Pancreas (tissue), 10 donors: ENCODE results near the gene C9orf153. TPM values are rescaled to one million over a fixed set of nuclear protein-coding genes. Genes with fewer than 3 reads are reported as not detected.

Experiments used
- ATAC-seq, 4 donors: fragments of 200-7000 bp; cut with Tn5 transposase; one replicate each; pipeline versions ENCODE4 v1.8.0 to v1.9.1; 2020; ENCODE audit warnings: mild to moderate bottlenecking in 4 of 4, moderate library complexity in 4 of 4
- DNase-seq, 6 donors: peaks; one replicate each; pipeline ENCODE4 v3.0.0-alpha.2; 2020
- FAIRE-seq: peaks from 2 replicates; lab custom pipeline; 2012; peaks lifted over from hg19 to GRCh38; lab: Jason Lieb, UNC
- H3K27ac ChIP-seq, 4 donors: fragments of 200-600 bp; sonication (generic); 1 replicate in 3 of 4; 2 replicates in 1 of 4; pipeline versions ENCODE4 v1.5.0 to v1.8.0; 2020
- H3K27me3 ChIP-seq, 4 donors: fragments of 200-600 bp; one replicate each; pipeline ENCODE4 v1.8.0; 2021
- H3K36me3 ChIP-seq, 3 donors: fragments of 200-600 bp; sonication (generic) in 1 of 3; one replicate each; pipeline versions ENCODE4 v1.5.0 to v1.8.0; 2020 to 2021
- H3K4me1 ChIP-seq, 3 donors: fragments of 200-600 bp; one replicate each; pipeline ENCODE4 v1.8.0; 2021
- H3K4me3 ChIP-seq, 4 donors: fragments of 200-600 bp; sonication (generic) in 2 of 4; one replicate each; pipeline versions ENCODE4 v1.5.0 to v1.8.0; 2020 to 2021
- H3K9me3 ChIP-seq, 4 donors: fragments of 200-600 bp; one replicate each; pipeline ENCODE4 v1.8.0; 2021
- CTCF ChIP-seq, 4 donors: fragments of 200-600 bp; sonication (generic) in 3 of 4; IDR thresholded peaks; one replicate each; pipeline versions ENCODE4 v1.5.0 to v1.8.0; 2021; ENCODE audit warnings: antibody characterized with exemption in 4 of 4
- WGBS, 2 donors: extraction: QIAGEN DNeasy Blood & Tissue Kit; methylation state at CpG; one replicate each; pipeline ENCODE4 v1.1.7; 2013; 5-methylcytosine and 5-hydroxymethylcytosine counted together
- intact Hi-C, 3 donors: fragments of 100-400 bp; cut with DNase I; formaldehyde crosslinking; loops; one replicate each; pipeline versions ENCODE4 v1.11.1 to v1.14.2; 2022
- polyA plus RNA-seq, 2 donors: library from polyadenylated mRNA; stranded (reverse); fragments of 200-250 nt; gene quantifications; one replicate each; pipeline ENCODE4 v1.2.3, GENCODE V29; 2013
- total RNA-seq, 6 donors: library from RNA; stranded (reverse); fragmentation: NEBNext Ultra II Directional in 4 of 6; extraction: Animal tissue kit (Norgen Biotek cat#: 25700) in 4 of 6; gene quantifications; one replicate each; pipeline versions ENCODE4 v1.2.1 to v1.2.4, GENCODE V29; 2021 to 2023
- donor health status: healthy with polysubstance abuse.
- donor health status: DM: no; HTN: no; CAD: no; lungs with moderate emphysema.
- donor health status: DM: no; HTN: no; CAD: no.
- donor health status: control.
- donor health status: control.
- donor health status: Bipolar disorder and iron deficiency.
- donor health status: DM: yes; HTN: yes; CAD: no.
- donor health status: DM: no; HTN: no; CAD: no.
- donor health status: DM: no; HTN: no; CAD: no.
- donor health status: DM: yes; HTN: yes; CAD: no.

C9orf153 gene
- total and polyA plus RNA-seq, 8 donors = 0.12 to 0.42 (median 0.13) TPM; not detected in 4

DNA sequence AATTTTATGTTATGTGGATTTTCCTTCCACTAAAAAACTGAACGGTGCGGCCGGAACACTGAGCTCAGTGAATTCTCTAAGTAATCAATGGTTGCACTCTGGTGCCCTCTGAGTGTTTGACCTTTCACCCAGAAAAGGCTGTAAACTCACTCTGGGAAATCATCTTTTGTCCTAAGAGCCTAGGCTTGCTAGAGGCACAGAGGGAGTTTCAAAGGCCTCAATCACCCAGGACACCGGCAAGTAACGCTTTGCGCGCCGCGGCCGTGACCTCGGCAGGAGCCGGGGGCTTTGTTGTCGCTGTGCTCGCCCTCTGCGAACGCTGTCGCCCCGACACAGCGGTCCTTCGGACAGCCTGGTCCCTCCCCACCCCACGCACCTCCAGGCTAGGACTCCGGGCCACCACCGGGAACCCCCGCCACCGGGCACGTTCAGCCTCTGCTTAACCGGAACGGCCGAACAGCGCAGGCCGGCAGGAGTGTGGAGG is 22.2 kb upstream of the C9orf153 start:
- Histone ChIP-seq H3K4me1 (peaks cover 5 to 16% (median 10%) of the 10 kb centered on the region in 3 donors), H3K27me3 (no peaks in the 10 kb centered on the region), H3K4me3 (peak overlapping the region; percentile 82 to 93 (median 91)), H3K27ac (peak overlapping the region; percentile 94 to 100 (median 98)), H3K36me3 (no peaks in the 10 kb centered on the region), H3K9me3 (no peaks in the 10 kb centered on the region)
- no peak for TF ChIP-seq CTCF (IDR thresholded peaks at IDR 0.05)
- 0% methylated on average over 31 of the region's 31 CpGs for WGBS, 2 donors
- DNase-seq = no peak
- intact Hi-C loops = no loop called here
- peak; percentile 13 to 41 (median 32) for ATAC-seq
- no peak for FAIRE-seq

DNA sequence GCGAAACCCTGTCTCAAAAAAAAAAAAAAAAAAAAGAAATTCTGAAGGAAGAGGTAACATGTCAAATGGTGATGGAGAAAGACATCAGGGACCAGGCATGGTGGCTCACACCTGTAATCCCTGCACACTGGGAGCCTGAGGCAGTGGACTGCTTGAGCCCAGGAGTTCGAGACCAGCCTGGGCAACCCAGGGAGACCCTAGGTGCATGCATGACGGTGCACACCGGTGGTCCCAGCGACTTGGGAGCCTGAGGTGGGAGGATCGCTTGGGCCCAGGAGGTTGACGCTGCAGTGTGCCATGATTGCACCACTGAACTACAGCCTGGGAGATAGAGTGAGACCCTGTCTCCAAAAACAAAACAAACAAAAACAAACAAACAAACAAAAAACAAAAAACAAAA is 21.1 kb upstream of the C9orf153 start:
- ATAC-seq (no peak), DNase-seq (no peak), FAIRE-seq (no peak)
- Histone ChIP-seq H3K27me3 (no peaks in the 10 kb centered on the region), H3K9me3 (no peaks in the 10 kb centered on the region), H3K4me3 (peak overlapping the region in 1 of 4 donors; percentile 91), H3K4me1 (peaks cover 5 to 16% (median 10%) of the 10 kb centered on the region in 3 donors), H3K36me3 (no peaks in the 10 kb centered on the region), H3K27ac (no peak overlapping the region)
- intact Hi-C loops = no loop called here
- TF ChIP-seq CTCF (IDR thresholded peaks at IDR 0.05) = no peak
- WGBS, 2 donors = 96 to 99% methylated on average over 7 of the region's 7 CpGs

GRCh38 chr9:86279839-86280238 is 20.4 kb upstream of the C9orf153 start:
- H3K27me3 ChIP-seq = no peaks in the 10 kb centered on the region
- H3K4me3 ChIP-seq = no peak overlapping the region
- no peak overlapping the region for H3K27ac ChIP-seq
- H3K4me1 ChIP-seq = peaks cover 5 to 16% (median 10%) of the 10 kb centered on the region in 3 donors
- no peaks in the 10 kb centered on the region for H3K9me3 ChIP-seq
- ATAC-seq (no peak), FAIRE-seq (no peak), DNase-seq (no peak)
- 74 to 85% methylated on average over 3 of the region's 3 CpGs for WGBS, 2 donors
- TF ChIP-seq CTCF (IDR thresholded peaks at IDR 0.05) = no peak
- intact Hi-C loops = no loop called here
- H3K36me3 ChIP-seq = no peaks in the 10 kb centered on the region

DNA sequence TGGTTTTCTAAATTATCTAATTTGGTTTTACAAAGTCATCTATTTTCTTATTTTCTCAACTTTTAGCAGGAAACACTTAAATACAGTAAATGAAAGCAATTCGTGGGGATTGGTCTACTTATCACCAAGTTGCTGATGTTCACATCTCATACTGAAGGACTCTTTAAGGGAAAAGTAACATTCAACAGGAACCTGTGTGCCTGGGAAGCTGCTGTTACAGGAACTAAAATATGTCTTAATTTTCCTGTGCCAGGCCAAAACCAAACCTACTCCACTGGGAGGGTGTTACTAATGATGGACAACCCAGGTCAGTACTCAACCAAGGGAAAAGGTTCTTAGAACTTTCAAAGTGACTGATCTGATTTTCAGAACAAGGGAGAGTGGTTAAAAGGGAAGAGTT is 17.6 kb upstream of the C9orf153 start:
- H3K4me3 ChIP-seq = no peak overlapping the region
- intact Hi-C loops = no loop called here
- ATAC-seq (no peak), FAIRE-seq (no peak), DNase-seq (no peak)
- H3K4me1 ChIP-seq = peaks cover 5 to 10% (median 9%) of the 10 kb centered on the region in 3 donors
- WGBS, 2 donors = 51 to 53% methylated on average over 1 of the region's 1 CpG
- H3K27me3 ChIP-seq = no peaks in the 10 kb centered on the region
- peaks cover 0 to 3% (median 0%) of the 10 kb centered on the region in 3 donors for H3K36me3 ChIP-seq
- H3K27ac ChIP-seq = no peak overlapping the region
- TF ChIP-seq CTCF (IDR thresholded peaks at IDR 0.05) = no peak
- H3K9me3 ChIP-seq = no peaks in the 10 kb centered on the region

GRCh38 chr9:86275962-86276361 is 16.5 kb upstream of the C9orf153 start:
- Histone ChIP-seq H3K4me1 (peaks cover 5 to 6% (median 5%) of the 10 kb centered on the region in 3 donors), H3K9me3 (no peaks in the 10 kb centered on the region), H3K4me3 (no peak overlapping the region), H3K27ac (no peak overlapping the region), H3K27me3 (no peaks in the 10 kb centered on the region), H3K36me3 (peaks cover 0 to 14% (median 0%) of the 10 kb centered on the region in 3 donors)
- no peak for TF ChIP-seq CTCF (IDR thresholded peaks at IDR 0.05)
- no peak for ATAC-seq
- 91 to 95% methylated on average over 3 of the region's 3 CpGs for WGBS, 2 donors
- no peak for FAIRE-seq
- DNase-seq = no peak
- intact Hi-C loops = no loop called here
